Renal pelvis (tissue), 4 donors: ENCODE results near the gene URB1. TPM values are rescaled to one million over a fixed set of nuclear protein-coding genes. Genes with fewer than 3 reads are reported as not detected.
"Not testable (repeated sequence)": the region's sequence is repeated elsewhere in the genome, so short reads cannot be mapped to it uniquely, and the experiment has no call there.

Source experiments
- DNase-seq: peaks from one replicate; pipeline ENCODE4 v3.0.0-alpha.2; 2013
- polyA plus RNA-seq, 3 donors: library from polyadenylated mRNA; unstranded; fragments of 120-200 nt; gene quantifications; one replicate each; pipeline ENCODE4 v1.2.1, GENCODE V29; 2013; ENCODE audit not compliant: insufficient read length in 3 of 3

The URB1 gene
- polyA plus RNA-seq, 3 donors = 11.8 to 15.3 (median 15.1) TPM

DNA sequence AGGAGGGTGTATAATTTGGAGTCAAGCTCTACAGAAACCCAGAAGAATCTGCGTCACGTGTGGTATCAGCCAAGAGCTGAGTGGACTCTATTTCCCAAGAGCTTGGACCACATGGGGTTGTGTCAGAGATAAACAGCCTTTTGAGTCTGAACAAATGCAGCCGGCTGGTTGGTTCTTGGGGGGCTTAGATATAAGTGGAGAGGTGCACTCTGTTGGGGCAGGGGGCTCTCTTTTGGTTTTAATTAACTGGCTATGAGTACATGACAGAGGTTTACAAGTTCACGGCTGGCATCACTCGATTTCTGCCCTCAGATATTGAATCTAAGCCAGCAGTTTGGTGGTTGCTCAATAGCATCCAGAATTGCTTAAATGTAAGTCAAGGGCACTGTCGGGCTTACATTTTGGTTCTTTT lies 94.7 kb downstream of the URB1 start:
- no peak for DNase-seq

DNA sequence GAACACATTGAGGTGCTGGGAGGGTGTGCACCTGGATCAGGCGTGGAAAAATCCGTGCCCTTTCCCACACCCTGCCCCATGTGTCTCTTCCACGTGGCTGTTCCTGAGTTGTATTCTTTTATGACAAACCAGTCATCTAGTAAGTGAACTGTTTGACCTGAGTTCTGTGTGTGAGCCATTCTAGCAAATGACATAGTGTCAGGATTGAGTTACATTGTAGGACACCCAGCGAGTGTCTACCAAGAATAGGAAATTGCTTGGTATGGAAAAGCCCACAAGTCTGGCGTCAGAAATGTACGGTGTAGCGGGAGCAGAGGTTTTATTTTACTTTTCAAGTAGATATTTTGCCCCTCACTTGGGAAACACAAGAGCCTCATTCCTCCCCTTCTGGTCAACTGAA lies 95.4 kb downstream of the URB1 start:
- no peak for DNase-seq

DNA sequence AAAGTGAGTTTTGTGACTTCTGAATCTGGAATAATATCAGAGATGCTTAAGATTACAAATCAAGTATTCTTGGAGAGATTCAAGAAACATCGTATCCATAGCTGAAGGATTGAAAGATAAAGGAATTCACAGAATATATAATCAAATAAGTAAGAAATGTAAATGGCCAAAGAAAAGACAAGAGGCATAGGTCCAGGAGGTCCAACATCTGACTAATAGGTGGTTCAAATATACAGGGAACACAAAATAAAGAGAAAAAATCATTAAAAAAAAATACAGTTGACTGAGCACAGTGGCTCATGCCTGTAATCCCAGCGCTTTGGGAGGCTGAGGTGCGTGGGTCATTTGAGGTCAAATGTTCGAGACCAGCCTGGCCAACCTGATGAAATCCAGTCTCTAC lies 107.3 kb downstream of the URB1 start:
- DNase-seq = no peak

DNA sequence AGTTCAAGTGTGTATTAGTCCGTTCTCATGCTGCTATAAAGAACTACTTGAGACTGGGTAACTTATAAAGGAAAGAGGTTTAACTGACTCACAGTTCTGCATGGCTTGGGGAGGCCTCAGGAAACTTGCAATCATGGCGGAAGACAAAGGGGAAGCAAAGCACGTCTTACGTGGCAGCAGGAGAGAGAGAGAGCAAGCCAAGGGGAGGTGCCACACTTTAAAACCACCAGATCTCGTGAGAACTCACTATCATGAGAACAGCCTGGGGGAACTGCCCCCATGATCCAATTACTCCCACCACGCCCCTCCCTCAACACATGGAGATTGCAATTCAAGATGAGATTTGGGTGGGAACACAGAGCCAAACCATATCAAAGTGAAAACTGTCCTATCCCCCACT lies 109.8 kb downstream of the URB1 start:
- DNase-seq = no peak

DNA sequence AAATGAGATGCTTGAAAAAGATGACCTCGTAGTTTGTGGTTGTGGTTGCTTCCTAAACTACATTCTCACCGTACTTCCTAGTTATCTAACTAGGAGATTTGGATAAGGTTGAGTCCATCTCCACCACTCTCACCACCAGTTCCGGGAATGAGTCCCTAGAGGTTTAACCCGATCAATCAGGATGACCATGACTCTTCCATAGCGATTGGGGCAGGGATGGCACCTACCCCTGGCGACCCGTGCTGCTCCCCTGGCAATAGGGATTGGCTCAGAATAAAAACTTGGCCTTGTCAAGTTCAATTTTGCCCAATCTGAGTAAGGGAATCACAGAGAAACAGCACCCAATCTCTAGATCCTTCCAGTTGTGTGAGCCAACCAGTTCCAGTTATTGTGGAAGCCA lies 111.3 kb downstream of the URB1 start:
- no peak for DNase-seq

DNA sequence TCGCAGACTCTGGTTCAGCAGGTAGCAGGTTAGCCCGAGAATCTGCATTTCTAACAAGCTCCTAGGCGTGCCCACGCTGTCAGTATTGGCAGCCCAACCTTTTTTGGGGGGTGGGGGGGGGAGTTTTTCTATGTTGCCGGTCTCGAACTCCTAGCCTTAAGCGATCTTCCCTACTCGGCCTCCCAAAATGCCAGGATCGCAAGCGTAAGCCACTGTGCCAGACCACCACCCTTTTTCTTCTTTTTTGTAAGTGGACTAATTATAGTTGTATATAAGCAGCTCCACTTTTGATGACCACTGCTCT lies 113.5 kb downstream of the URB1 start:
- no peak for DNase-seq

DNA sequence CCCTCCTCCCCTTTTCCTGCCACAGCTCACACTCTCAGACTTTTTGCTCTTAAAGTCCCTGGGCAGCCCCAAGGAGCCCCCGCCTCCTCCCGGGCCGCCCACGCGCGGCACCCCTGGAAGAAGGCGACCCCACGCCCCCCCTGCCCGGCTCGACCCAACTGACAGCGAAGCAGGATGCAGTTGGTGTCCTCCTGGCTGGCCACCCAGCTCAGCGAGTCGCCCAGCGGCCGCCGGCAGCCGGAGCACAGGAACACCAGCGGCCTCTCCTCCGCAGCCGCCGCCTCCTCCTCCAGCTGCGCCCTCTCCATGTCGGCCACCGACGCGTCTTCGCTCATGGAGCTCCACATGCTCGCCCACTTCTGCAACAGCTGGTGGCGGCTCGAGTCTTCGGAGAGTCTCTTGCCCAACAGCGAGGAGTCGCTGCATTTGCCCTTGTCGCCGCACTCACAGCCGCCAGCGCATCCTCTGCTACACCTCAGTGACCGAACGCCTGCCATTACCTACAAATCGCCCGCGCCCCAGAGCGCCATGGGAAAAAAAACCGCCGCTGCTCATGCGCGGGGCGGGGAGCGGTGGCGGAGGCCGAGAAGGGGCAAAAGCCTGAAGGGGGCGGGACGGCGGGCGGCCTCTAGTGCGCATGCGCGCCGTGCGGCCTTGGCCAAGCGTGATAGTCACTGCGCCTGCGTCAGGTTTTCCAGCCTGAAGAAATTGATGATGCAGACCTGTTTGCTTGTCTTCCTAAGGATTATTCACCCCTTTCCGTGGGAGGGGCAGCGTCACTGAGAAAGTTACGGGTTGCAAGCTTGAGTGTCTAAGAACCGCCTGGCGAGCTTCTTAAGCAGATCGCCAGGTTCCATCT lies 114.1 kb downstream of the URB1 start, which contains the start of gene MIS18A:
Gene MIS18A (minus strand): TSS at position 532 of the 859 bp plus-strand sequence. CDS start 35 bp downstream, at position 497.
- peak; percentile 94 for DNase-seq

DNA sequence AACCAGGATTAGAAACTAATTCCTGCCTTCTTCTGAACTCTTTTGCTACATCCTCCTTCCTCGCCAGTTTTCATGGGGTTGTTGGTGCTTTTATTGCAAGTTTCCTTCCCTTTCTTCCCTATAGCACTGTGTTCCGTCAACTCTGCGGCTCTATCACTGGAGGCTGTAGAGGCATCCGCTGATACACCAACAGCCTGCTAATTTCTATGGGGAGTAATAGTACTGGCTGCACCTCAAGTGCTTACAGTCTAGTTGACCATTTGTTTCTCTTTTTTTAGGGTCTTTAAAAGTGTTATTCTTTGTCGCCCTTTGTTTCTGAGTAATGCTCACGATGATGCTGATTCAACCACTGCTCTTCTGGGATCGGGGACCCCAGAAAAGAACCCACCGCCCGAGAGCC lies 114.7 kb downstream of the URB1 start:
- DNase-seq = no peak

DNA sequence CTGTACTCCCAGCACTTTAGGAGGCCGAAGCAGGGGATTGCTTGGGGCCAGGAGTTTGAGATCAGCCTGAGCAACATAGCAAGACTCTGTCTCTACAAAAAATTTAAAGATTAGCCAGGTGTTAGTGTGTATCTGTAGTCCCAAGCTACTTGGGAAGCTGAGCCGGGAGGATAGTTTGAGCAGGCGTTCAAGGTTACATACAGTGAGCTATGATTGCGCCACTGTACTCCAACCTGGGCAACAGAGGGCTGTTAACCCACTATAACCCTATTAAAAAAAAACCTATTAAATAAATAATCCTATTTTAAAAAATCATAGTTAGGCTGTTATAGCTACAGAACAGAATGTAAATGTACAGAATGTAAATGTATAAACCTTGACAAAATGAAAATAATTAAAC lies 116.1 kb downstream of the URB1 start:
- no peak for DNase-seq

DNA sequence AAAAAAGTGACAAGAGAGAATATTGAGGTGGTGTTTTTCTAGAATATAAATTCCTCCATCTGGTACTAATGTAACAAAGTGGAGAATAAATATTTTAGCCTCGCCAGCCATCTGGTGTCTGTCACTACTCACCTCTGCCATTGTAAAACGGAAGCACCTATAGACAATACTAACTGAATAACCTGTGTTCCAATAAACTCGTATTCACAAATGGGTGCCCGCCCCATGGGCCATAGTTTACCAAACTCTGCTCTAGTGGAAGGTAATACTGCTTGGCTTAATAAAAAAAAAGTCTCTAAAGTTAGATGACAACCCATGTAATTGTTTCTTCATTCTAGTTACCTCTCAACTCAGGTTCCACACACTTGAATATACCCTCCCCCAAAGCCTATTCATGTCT lies 122.1 kb downstream of the URB1 start:
- DNase-seq = no peak

DNA sequence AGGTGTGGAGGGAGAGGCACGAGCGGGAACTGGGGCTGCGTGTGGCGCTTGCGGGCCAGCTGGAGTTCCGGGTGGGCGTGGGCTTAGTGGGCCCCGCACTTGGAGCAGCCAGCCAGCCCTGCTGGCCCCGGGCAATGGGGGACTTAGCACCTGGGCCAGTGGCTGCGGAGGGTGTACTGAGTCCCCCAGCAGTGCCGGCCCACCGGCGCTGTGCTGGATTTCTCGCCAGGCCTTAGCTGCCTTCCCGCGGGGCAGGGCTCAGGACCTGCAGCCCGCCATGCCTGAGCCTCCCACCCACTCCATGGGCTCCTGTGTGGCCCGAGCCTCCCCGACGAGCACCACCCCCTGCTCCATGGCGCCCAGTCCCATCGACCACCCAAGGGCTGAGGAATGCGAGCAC lies 127.5 kb downstream of the URB1 start:
- not testable (repeated sequence) for DNase-seq

DNA sequence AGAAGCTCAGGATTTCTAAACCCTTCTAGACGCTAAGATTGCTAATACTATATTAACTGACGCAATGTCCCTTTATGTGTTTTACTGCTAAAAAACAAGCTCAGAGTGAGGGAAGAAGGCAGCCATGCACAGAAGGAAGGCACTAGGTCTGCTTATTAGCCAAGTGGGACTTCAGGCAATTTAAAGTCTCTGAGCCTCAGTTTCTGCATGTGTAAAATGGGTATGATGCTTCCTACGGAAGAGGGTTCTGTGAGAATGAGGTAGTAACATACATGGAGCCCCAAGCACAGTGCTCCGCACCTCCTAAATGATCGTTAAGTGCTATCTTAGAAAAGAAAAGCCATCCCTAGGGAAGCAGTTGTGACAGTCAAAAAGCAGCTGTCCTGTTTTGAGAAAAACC lies 130.9 kb downstream of the URB1 start:
- no peak for DNase-seq

Other genes starting within 250 kb of the URB1 start
- gene MIS18A, start 114.0 kb downstream of the URB1 start, polyA plus RNA-seq = 10 to 100 TPM; 22.5 to 24.5 (median 22.9) TPM
- not detected for gene MRAP, start 94.2 kb downstream of the URB1 start, polyA plus RNA-seq
- 1 to 10 TPM; 2.9 to 4.2 (median 3.2) TPM for gene EVA1C, start 19.7 kb upstream of the URB1 start, polyA plus RNA-seq
- 1 to 10 TPM; 1.8 to 2.4 (median 2.3) TPM for gene TCP10L, start 192.5 kb upstream of the URB1 start, polyA plus RNA-seq
- gene CFAP298, start 219.4 kb upstream of the URB1 start, polyA plus RNA-seq = 10 to 100 TPM; 62.9 to 75.7 (median 67.2) TPM